Stimulated activated CD8-positive, alpha-beta memory T cell treated with anti-CD3 and anti-CD28 coated beads, Interleukin-7, amount 100 ng/mL, for 4 hours (primary cell): ENCODE data around the gene INSRR.
A peak's percentile ranks its signal among the peaks of the same experiment; 100 is the strongest.

Experiments used
- DNase-seq, 2 donors: peaks; one replicate each; pipeline ENCODE4 v3.0.0-alpha.2; 2020; ENCODE audit warnings: low read depth in 2 of 2

Gene INSRR

DNA sequence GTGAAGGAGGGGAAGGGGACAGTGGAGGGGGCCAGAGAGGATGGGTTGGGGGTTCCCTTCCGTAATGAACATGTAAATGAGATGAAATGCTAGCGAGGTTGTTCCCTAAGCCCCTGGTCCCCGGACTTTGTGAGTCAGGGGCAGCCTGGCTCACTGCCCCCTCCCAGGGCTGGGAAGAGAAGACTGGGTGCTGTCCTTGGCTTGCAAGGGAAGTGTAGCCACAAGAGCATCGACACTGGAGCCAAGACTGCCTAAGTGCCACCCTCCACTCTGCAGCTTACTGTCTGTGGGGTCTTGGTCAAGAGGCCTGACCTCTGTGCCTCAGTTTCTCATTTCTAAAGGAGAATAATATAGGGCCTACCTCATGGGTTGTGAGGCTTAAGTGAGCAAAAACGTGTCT, 35.1 kb upstream of the INSRR start:
- no peak for DNase-seq

DNA sequence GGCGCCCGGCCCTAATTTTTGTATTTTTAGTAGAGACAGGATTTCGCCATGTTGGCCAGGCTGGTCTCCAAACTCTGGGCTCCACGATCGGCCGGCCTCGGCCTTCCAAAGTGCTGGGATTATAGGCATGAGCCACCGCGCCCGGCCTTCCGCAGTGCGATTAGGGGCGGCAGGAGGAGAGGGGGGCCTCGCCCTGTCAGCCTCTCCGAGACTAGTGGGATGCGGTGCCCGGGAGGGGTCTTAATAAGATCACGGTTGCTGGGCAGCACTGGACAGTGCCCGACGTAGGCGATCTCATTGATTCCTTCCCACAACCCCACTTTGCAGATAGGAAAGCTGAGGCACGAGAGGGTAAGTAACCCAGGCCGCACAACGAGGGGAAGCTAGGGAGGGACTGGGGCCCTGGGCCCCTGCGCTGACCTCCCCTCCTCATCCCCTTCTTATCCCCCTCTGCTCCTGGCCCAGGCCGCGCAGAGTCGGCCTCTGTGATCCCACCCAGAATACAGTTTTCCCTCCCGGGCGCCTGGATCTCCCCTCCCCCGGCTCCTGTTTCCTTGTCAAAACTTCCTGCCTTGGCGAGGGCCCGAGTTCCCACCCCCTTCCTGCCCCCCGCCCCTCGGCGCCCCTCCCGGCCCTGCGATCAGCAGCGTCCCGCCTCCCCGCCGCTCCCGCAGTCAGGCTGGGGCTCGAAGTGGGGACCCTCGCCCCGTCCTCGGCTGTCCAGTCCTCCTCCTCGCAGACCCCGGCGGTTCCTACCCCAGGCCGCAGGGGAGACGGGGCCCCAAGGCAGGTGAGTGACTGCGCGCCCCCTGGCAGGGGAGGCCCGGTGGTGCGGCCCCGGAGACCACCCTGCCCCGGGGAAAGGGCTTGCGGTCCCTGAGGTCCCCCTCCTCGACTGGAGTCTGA, 34.4 kb upstream of the INSRR start, which contains the start of gene PEAR1:
TSS of gene PEAR1 (plus strand) at position 671 of the 906 bp plus-strand sequence. CDS start 10,209 bp downstream, outside the sequence.
- no peak for DNase-seq

DNA sequence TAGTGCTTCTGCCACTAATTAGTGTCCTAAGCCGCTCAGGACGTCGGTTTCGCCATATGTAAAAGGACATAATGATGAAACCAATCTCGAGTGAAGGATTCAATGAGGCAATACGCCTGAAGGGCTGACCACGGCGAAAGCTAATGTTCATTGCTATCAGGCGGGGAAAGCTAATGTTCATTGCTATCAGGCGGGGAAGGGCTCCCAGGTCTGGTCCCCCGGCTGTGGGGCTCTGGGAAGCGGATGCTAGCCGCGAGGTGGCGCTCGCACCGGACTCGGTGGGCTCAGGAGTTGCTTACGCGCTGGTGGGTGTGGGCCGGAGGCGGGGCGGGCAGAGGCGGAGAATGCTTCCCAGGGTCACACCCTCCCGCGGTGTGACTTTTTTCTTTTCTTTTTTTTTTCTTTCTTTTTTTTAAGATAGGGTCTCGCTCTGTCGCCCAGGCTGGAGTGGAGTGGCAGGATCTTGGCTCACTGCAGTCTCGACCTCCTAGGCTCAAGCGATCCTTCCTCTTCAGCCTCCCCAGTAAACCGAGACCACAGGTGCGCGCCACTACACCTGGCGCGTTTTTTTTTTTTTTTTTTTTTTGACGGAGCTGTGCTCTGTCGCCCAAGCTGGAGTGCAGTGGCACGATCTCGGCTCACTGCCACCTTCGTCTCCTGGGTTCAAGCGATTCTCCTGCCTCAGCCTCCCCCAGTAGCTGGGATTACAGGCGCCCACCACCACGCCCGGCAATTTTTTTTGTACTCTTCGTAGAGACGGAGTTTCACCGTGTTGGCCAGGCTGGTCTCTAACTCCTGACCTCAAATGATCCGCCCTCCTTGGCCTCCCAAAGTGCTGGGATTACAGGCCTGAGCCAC, 33.5 kb upstream of the INSRR start:
- peak; percentile 78 to 81 for DNase-seq

DNA sequence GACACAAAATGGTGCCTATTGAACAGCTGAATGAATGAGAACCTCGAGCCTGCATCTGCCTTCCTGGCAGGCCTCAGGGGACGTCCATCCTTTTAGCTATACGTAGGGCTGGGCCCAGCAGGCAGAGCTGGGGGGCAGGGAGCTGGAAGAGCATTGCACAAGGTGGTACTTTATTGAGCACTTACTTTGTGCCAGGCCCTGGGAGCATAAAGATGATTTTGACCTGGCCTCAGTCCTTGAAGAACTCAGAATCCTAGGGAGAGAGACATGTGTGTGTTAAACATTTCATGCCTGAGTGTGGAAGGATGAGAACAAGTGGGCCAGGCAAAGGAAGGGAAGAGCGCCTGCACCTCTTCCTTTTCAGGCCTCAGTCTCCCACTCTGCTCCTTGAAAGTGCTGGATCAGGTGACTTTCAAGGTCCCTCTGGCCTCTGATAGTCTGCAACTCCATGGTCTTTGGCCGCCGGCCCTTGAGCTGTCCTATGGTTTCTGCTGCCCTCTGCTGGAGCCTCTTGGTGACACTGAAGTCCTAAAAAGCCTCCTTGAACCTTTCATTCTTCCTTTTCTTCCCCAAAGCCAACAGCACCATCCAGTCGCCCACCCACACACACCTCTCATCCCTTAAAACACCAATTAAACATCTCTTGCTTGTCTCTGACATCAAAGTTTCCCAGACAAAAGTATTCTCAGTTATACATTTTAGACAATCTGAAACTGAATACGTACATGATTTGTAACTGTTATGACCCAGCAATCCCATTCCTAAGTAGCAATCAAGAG, 31.1 kb upstream of the INSRR start:
- peak; percentile 27 for DNase-seq

DNA sequence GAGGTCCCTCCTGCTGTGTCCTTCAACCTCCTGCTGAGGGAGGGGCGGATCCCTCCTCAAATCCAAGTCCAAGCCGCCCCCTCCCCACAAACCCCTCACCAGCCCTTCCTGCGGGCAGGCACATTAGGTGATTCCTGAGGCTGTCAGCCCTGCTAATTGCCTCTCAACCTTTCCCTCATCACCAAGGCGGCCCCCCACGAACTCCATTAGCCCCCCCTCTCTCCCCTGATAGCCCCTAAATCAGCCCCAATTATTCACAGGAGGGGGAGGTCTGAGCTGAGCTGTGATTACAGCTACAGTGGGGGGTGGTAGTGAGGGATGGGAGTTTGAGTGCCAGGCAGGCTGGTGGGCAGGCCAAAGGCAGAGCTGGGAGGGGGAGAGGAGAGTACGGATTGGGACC, 28.8 kb upstream of the INSRR start:
- DNase-seq = no peak

DNA sequence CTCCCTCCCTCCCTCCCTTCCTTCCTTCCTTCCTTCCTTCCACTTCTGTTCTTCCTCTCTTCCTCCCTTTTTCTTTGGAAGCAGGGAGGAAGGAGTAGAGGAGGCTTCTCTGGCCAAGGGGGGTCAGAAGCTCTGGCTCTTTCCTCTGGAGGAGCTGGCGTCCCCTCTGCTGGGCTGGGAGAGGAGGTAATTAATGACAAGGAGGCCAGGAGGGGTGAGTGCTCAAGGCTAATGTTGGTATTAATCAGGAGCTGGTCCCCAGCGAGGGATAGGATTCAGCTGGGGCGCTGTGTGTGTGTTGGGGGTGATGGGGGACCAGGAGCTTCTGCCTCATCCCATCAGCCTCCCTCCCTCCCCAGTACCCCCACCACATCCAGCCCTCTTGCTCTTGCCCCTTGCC, 28.4 kb upstream of the INSRR start:
- no peak for DNase-seq

DNA sequence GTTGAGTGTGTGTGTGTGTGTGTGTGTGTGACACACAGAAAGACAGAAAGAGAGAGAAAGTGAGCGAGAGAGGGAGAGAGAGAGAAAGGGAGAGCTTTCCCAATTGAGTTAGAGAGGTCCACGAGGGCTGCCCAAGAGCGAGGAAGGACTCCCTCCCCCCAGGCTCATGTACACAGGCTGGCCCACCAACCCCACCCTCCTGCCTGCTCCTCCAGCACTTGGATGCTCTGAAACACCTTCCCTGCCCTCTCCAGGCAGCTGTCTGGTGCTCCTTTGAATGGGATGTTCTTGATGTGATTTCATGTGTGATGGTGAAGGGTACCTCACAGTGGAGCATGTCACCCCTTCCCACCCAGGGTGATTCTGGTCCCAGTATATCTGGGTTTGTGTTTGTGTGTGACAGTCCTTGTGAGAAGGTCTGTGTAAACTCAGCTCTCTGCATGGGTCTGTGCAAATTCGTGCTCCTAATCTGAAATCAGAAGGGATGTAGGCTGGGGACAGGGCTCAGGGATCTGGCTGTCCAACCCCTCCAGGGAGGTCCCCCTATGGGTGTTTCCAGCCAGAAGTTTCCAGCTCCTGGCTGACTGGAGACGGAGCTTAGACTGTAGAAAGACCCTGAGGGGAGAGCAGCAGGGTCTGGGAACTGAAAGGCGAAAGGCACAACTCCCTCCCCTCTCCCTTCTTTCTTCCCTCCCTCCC, 27.8 kb upstream of the INSRR start:
- no peak for DNase-seq

DNA sequence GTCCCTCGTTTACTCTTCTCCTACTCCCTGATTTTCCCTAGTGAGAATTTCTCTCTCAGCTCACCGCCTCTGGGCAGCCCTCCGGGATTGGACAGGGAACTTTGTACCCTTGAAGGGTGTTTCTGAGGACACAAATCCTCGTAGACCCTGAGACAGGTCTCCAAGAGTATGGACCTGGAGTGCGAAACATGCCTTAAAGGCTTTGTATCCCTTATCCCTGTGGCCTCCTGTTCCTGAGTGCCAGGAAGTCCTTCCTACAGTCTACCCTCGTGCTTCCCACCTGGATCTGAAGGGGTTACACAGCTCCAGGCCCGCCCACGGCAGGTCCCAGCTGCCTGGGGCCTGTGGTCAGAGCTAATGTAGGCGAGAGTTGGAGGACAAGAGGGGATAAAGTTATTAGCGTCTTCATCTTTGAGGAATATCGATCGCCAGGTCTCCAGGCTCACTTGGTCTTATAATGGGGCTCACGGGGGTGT, 27.0 kb upstream of the INSRR start:
- no peak for DNase-seq

DNA sequence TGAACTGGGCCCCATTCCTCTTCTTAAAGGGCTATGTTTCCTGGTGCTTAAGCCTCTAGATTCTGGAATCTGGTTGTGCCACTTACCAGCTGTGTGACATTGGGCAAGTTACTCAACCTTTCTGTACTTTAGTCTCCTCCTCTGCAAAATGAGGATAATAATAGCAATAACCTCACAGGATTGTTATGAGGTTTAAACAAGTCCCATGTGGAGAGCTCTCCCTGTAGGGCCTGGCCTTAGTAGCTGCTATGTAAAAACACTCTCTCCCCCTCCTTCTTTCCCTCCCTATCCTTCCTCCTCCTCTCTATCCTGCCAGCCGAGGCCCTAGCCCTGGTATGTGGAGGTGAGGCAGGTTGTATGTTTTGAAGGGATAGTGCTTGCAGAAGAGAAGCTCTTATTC, 26.4 kb upstream of the INSRR start:
- DNase-seq = no peak

DNA sequence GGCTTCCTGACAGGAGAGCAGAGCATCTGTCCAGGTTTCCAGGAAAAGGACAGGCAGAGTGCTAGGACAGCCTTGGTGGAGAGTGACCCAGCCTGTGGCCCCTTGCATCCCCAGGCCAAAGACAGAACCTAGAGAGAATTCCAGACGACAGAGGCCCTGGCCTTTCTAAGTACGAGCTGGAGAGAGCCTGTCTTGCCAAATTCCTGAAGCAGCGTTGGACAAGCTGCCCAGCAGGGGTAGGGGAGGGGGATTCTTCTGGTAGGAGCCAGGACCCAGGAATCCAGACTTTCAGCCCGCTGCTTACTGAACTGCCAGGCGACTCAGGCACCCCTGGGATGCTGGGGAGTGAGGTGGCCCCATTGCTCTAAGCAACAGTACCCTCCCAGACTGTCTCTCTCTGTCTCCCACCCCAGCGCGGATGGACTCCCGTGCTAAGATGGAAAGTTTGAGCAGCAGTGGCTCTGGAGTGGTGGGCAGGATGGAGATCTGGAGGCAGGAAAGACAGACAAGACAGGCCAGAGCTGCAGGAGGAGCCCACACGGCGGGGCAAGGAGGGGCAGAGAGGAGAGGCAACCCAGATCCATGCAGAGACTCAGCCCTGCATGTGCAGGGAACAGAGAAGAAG, 25.8 kb upstream of the INSRR start:
- no peak for DNase-seq

DNA sequence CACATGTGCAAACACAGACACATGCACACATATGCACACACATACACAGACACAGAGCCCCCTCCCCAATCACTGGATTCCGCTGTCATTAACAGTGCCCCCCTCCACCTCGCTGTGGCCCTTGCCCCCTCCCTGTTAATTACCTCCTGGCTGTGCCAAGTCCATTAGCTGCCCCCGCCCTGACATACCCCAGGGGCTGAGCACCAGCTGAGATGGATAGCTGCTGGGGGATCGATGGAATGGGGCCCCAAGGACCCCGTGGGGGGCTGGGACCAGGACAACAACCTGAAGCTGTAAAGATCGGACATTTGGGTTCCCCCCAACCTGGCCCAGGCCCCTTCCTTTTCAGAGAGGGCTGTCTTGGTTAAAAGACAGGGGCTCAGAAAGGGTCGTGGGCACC, 25.0 kb upstream of the INSRR start:
- DNase-seq = no peak

DNA sequence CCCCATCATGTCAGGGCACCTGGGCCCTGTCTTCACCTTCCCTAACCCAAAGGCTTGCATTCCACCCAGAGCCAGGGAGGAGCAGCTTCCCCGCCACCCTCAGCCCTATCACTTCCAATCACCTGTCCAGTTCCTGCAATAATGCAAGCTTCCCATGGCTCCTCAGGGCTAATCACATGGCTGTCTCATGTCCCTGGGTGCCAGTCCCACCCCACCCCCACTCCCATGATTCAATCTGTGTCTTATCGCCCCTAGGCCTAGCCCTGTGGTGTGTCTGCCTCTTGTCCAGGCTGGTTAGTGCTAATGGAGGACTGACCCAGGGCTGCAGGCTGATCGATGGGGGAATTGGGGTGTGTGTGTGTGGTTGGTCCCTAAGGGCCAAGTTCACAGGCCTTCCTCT, 23.6 kb upstream of the INSRR start:
- no peak for DNase-seq

DNA sequence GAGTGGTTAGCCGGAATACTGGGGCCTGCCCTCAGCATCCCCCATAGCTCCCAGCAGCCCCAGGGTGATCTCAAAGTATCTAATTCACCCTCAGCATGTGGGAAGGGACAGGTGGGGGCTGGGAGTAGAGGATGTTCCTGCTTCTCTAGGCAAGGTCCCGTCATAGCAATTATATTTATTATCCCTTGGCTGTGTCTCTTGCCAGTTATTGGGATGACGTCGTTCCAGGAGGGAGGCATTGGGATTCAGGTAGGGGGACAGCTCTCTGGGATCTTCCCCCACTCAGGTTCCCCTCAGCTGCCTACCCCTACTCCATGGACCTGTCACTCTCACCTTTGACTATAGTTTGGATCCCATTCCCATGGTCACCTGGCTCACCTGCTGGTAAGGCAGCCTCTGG, 22.7 kb upstream of the INSRR start:
- DNase-seq = no peak

DNA sequence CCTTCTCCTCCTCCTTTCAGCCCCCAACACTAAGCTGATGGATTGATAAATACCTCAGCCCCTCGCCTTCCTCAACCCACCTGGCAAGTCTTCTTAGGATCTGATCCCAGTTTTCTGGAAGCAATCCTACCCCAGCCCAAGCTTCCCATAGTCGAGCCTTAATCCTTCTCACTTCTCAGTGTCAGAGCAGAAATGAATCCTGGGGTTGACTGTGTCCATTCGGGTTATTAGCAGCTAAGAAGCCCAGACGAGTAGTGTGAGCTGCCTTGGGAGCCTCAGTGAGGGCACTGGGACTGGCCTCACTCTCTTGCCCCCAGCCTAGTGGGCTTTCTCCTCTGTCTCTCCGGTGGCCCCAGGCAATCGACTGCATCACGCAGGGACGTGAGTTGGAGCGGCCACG, 22.2 kb upstream of the INSRR start:
- DNase-seq = no peak

DNA sequence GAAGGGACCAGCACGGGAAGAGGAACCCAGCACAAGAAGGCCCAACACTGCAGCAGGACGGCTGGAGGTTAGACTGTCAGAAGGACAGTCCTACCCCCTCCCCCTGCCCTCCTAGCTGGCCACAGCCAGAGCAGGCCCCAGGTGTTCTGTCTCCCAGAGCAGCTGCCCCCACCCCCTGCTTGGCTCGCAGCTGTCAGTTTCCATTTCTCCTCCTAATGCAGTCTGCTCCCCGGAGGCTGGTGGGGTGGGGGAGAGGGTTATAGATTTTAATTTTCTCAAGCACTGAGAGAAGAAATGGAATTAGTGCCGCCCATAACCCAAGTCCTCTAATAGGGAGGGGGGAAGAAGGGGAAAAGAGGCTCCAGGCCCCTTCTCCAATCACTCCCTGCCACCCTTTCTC, 21.6 kb upstream of the INSRR start:
- no peak for DNase-seq

DNA sequence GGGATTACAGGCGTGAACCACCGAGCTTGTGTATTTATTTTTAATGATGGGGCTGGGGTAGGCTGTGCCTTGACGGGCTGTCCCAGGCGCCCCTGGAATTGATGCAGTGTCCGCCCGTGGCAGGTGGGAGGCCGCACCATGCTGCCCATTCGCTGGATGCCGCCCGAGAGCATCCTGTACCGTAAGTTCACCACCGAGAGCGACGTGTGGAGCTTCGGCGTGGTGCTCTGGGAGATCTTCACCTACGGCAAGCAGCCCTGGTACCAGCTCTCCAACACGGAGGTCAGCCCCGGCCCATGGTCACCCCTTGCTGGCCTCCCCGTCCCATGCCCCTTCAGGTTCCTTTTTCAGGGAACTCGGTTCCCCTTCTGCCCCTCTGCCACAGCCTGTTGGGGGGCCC, 21.0 kb upstream of the INSRR start:
- DNase-seq = no peak

DNA sequence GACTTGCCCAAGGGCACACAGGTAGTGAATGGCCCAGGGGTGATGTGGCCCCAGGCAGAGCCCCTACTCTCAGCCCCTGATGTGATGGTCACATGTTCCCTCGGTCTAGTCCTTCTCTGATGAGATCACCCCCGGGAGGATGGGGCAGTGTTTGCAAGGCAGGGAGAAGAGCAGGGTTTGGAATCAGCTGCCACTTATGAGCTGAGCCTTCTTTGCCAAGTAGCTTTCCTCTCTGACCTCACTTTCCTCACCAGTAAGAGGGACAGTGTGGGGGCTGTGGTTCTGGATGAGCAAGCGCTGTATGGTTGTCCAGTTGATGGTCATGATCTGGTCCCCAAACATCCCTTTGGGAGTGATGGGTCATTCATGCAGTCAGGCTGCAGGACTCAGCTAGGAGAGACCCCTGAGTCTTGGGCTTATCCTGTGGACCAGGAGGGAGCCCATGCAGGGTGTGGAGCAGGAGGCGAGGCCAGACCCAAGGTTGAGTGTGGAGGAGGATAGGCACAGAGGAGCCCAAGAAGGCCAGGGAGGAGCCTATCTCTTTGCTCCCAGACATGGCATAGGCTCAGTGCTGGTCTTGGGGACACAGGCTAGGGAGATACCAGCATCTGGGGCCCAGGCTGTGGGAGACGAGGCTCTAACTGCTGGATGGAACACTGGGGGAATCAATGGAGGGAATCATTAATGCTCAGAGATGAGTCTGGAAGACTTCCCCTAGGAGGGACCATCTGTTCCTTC, 18.7 kb upstream of the INSRR start:
- DNase-seq = no peak

DNA sequence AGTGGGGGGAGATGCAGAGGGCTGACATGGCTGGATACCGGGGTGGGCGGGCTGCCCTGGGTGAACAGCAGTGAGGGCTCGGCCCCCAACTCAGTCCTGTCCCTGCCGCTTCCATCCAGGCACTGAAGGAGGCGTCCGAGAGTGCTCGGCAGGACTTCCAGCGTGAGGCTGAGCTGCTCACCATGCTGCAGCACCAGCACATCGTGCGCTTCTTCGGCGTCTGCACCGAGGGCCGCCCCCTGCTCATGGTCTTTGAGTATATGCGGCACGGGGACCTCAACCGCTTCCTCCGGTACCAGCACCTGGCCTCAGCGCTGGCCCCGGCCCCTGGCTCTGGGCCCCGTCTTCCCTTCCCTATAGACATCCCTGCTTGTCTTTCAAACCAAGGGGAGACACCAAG, 17.4 kb upstream of the INSRR start:
- DNase-seq = no peak

DNA sequence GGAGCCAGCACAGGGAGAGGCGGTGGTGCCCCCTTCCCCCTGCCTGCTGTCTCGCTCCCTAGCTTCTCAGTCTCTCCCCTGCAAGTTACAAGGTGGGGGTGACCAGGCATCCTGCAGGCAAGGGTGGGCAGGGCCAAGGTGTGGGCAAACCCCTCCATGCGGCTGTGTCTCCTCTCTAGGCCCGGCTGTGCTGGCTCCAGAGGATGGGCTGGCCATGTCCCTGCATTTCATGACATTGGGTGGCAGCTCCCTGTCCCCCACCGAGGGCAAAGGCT, 16.4 kb upstream of the INSRR start:
- no peak for DNase-seq

DNA sequence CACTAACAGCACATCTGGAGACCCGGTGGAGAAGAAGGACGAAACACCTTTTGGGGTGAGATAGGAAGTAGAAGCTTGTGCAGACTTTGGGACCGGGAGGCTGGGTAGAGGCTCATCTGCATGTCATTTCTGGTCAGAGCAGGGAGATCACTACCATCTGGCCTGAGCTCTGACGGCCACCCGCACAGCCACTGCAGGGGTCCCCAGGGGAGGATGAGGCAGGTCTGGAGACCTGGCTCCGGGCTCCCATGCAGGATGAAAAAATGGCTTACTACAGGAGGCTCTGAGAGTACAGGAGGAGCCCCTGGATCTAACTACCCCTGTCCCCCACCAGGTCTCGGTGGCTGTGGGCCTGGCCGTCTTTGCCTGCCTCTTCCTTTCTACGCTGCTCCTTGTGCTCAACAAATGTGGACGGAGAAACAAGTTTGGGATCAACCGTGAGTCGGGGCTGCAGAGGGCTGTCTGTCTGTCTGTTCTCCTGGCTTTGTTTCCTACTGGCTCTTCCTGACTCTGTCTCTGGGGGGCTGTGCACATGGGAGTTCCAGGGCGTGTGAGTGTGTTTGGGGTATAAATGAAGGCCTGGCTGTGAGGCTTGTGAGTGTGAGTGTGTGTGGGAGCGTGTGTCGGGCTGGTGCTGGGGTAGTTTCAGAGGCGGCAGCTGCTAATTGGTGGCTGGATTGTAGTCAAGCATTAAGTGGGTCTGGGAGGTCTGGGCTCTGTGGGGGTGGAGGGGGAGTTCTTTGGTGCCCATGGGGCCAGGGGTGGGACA, 15.8 kb upstream of the INSRR start:
- no peak for DNase-seq
